DMS153 treated with DMSO at 0.1 percent for 48 hours (cell line): ENCODE measurements around the gene LRP1.

ENCODE experiments used
- DNase-seq: peaks from one replicate; lab custom pipeline; 2025; ENCODE audit not compliant: unreplicated experiment; lab: John Stamatoyannopoulos, UW

Gene LRP1

DNA sequence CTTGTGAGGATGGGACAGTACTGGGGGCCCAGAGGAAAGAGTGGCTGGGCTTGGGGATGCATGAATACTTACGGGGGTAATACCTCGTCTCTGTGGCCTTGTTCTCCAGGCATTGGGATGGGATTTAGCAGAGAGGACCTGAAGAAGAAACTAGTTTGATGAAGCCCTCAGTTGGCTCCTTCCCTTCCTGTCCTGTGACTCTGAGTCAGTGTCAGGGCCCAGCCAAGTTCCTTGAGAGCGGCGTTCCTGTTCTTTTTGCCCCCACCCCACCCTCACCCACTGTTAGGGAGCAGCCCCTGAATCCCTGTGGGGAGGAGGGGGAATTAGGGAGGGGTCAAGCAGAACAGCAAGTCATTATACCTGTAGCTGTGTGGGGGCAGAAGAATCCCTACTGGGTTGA lies 24.4 kb downstream of the LRP1 start:
- DNase-seq, result no peak

DNA sequence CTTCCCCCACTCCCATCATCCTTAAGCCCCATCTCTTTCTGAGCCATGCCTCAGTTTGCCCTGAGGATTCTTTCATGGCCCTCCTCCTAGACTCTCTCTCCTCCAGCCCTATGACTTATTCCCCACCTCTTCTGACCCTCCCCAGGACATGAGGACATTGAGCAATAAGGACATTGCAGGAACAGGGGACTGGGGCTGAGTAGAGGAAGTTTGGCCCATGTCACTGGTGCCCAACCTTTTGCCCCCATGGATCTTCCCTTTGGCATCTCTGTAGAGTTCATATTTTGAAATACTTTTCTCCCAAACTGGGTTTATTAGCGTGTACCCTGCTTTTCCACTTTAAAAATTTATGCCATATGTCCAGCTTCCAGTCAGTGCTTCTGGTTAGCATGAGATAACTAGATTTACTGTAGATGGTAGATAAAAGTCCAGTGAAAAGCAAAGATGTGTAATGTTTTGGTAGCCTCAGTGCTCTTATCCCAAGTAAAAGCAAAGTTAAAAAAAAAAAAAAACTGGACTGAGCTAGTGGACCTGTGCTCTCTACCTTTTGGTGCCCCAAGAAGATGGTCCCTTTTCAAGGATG lies 25.2 kb downstream of the LRP1 start:
- DNase-seq, result no peak

DNA sequence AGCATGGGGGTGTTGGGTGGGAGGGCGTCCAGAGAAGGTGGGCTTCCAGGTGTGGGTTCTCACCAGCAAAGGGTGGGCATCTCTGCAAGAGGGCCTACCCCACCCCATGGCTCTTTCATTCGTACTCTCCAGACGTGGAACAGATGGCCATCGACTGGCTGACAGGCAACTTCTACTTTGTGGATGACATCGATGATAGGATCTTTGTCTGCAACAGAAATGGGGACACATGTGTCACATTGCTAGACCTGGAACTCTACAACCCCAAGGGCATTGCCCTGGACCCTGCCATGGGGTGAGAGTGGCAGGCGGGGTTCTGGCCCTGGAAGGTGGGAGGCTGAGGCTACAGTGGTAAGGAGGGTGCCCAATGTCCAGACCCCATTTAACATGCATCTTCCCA lies 25.8 kb downstream of the LRP1 start:
- no peak for DNase-seq

DNA sequence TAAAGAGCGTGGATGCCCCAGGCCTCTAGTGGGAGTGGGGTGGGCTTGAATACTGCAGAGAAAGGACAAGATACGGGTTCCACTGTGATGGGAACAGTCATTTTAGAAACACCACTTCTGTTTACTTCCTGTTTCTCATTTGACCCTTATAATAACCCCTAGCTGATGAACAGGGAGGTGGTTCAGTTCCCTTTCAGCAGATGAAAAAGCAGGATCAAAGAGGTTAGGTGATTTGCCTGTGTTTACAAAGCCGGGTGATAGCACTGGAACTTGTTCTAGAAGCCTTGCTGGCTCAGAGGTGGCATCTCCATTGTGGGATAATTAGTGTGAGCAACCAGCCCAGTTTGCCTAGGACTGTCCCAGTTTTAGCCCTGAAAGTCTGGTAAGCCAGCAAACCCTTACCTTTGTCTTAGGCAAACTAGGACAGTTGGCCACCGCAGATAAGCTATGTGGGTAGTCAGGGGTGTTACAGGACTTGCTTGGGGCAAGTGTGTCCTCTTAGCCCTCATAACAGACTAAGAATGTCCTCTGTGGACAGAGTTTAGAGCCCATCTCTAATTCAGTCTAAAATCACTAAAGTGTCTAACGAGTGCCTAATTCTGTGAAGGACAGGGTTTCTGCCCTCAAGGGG lies 26.6 kb downstream of the LRP1 start:
- no peak for DNase-seq

DNA sequence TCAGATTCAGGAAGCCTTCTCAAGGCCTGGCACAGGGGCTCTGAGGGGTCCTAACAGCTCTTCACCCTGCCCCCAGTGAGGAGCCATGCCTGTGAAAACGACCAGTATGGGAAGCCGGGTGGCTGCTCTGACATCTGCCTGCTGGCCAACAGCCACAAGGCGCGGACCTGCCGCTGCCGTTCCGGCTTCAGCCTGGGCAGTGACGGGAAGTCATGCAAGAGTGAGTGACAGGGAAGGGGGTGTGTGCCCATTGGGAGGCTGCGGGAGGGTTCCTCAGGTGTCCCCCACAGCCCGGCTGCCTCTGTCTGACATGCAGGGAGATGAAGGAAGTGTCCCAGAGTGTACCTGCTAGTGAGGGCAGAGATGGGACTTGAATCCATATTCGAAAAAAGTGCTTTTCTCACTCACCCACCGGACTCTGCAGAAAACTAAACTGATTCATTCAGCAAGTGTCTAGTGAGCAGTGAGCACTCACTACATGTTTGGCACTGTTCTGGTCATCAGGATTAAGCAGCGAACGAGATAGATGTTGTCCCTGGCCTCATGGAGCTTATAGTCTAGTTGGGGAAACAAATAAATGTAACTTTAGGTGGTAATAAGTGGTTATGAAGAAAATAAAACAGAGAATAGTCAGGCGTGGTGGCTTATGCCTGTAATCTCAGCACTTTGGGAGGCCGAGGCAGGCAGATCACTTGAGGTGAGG lies 28.6 kb downstream of the LRP1 start:
- no peak for DNase-seq

DNA sequence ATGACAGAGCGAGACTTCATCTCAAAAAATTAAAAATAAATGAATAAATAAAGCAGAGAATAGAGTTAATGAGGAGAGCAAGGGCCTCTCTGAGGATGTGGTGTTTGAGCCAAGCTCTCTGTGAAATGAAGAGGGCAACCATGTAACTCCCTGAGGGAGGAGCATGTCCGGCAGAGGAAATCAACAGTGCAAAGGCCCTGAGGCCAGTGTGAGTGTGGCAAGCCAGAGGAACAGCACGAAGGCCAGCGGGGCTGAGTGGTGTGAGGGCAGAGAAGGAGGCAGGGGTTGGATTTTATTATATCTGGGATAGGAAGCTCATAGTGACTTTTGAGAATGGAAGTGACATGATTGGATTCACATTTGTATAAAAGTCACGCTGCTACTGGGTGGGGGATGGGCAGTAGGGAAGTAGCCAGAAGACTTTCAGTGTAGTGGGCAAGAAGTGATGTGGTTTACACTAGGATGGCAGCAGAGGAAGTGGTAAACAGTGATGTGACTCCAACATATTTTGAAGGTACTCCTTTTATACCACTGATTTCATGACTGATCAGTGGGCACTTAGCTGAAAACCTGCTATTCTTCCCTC lies 29.4 kb downstream of the LRP1 start:
- DNase-seq, result no peak

DNA sequence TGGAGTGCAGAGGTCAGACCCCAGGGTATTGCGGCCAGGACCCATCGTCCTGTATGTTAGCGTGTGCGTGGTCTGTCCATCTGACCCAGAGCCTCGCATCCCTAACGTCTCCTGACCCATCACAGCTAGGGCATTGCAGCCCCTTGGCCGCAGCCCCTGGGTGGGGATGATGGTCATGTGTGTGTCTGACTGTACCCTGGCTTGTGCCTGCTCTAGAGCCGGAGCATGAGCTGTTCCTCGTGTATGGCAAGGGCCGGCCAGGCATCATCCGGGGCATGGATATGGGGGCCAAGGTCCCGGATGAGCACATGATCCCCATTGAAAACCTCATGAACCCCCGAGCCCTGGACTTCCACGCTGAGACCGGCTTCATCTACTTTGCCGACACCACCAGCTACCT lies 29.9 kb downstream of the LRP1 start:
- no peak for DNase-seq

DNA sequence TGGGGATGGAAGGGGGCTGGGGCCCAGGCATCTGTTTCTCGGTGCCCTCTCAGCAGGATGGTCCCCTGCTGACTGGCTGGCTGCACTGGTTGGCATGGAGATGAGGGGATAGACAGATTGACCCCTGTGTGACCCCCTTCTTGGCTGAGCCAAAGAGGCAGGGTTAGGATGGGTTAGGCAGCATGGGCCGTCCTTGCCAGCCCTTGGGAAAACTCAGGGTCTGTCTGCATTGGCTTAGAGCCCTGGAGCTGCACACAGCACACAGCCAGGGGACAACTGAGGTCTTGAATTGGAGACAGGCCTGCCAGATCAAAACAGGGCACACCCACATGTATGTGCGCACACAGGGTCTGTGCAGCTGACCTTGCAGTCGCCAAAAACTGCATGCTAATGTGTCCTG lies 30.4 kb downstream of the LRP1 start:
- DNase-seq, result no peak

DNA sequence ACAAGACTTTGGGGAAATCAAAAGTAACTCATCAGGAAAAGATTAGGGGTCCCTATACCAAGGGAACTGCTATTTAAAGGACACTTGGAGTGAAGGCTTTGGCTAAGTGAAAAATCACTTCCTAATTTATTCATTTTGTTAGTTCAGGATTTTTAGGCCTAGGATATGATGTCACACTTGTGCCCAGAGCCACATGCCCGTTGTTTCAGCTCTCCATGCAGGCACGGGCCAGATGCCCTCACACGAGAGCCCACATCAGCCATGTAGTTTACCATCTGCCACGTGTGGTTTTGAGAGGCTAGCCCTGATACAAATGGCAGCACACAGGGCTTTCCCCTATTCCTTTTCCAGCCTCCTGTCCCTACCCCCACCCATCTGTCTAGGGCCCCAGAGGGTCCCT lies 31.0 kb downstream of the LRP1 start:
- no peak for DNase-seq

DNA sequence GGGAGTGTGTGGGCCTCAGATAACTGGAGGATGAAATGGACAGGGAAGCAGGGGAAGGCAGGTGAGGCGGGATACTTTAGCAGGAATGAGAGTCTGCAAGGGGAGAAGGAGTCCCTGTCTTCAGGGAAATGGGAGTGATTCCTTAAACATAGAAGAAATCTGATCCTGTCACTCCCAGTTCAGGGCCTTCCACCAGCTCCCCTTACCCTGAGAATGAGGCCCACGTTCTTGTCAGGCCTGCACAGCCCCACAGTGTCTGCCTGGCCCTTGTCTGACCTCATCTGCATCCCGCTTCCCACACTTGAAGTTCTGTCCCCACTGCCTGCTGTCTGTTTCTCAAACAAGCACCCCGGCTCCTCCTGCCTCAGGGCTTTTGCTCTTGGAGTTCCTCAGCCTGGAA lies 31.8 kb downstream of the LRP1 start:
- no peak for DNase-seq

DNA sequence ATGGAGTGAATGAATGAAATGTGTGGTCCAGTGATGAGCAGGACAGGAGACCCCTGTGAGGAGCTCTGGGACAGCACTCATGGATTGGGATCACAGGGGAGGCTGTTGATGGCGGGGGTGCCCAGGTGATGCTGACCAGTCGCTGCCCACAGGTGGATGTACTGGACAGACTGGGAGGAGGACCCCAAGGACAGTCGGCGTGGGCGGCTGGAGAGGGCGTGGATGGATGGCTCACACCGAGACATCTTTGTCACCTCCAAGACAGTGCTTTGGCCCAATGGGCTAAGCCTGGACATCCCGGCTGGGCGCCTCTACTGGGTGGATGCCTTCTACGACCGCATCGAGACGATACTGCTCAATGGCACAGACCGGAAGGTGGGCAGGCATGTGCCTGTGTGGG lies 32.5 kb downstream of the LRP1 start:
- no peak for DNase-seq

DNA sequence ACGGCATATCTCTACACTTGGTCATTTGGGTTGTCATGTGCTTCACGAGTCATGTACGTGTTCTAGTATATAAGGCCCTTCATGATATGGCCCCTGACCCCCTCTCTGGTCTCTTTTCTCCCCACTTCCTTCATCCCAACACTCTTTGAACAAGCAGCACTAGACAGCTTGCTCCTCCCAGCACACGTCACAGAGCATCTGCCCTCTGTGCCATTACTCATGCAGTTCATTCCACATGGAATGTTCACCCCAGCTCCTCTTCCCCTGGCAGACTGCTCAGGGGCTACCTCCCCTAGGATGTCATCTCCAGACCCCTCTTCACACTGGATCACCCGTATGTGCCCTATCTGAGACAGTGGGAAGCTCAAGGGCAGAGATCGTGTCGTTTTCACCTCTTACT lies 33.2 kb downstream of the LRP1 start:
- DNase-seq, result no peak

DNA sequence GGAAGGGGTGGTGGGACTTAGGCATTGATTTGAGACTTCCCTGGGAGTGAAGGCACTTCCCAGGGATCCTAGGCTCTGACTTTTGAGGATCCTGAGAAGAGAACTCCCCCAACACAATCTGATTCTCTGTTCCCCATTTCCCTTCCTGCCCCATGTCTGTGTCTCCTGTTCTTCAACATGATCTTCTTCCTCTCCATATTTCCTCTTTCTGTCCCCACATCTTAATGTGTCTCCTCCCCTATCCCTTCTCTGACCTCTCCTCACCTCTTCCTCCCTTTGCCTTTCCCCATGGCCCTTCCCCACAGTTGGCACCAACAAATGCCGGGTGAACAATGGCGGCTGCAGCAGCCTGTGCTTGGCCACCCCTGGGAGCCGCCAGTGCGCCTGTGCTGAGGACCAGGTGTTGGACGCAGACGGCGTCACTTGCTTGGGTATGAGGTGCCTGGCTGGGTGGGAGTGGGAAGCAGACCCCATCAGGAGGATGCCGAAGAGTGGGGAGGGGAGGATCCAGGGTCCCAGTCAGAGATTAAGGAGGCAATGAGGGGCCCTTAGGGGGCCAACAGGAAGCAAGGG lies 34.4 kb downstream of the LRP1 start:
- no peak for DNase-seq

DNA sequence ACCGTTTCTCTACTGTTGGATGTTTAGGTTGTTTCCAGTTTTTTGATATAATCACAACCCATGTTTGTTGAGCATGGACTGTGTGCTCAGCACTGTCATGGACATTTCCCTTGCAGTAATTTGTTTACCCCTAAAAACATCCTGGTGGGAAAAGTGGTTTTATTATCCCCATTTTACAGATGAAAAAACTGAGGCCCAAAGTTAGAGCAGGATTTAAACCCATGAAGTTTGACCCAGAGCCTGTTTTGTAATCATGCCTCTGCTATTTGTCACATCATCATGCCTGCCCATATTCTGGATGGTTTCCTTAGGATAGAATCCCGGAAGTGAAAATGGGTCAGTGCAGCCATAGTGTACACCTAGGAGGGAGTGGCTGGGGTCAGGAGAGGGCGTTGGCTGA lies 36.2 kb downstream of the LRP1 start:
- no peak for DNase-seq

DNA sequence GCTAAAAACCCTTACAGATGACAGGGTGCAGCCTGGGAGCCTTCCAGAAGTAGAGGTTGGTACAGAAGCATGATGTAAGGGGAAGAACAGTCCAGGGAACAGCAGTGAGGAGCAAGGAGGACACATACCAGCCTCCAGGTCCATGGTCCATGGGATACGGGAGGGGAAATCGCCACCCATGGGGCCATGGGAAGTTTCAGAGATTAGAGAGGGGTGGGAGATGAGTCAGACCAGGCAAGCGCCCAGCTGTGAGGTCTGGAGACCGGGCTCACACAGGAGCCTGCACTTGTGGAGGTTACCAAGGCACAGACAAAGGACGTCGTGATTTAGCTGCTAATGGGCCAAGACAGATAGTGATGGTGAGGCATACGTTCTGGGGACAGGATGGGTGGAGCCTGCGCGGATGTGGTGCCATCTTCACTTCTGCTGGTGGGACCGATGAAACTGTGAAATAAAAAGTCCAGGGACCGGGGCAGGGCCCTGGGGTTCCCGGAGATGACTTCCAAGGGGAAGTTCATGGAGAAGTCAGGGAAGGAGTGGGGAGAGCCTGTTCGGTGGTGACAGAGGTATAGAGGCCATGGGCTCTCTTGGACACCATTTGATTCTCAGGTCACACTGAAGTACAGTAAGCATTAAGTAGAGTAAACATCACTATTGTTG lies 36.8 kb downstream of the LRP1 start:
- DNase-seq, result no peak

DNA sequence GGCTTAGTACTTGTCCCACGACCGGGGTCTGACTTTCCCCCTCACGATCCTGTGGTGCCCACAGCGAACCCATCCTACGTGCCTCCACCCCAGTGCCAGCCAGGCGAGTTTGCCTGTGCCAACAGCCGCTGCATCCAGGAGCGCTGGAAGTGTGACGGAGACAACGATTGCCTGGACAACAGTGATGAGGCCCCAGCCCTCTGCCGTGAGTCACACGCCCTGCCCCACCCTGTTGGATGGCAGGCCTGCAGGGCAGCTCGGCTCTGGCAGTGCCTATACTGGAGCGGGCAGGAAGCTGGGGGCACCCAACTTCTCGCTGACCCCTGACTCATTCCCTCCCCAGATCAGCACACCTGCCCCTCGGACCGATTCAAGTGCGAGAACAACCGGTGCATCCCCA lies 37.5 kb downstream of the LRP1 start:
- DNase-seq, result no peak

DNA sequence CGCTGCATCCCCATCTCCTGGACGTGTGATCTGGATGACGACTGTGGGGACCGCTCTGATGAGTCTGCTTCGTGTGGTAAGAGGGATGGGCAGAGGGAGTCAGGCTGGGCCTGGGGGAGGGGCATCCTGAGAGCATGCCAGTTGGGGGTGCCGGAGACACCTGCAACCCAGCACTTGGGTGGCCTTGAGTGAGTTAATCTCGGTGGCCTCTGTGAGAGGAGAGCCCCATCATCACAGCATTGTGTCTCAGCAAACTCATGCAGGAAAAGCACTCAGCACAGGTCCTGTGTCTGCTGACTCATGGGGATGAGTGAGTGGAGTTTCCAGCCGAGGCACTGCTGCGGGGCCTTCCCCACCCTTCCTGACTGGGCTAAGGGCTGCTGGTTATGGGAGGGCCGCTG lies 38.7 kb downstream of the LRP1 start:
- no peak for DNase-seq

DNA sequence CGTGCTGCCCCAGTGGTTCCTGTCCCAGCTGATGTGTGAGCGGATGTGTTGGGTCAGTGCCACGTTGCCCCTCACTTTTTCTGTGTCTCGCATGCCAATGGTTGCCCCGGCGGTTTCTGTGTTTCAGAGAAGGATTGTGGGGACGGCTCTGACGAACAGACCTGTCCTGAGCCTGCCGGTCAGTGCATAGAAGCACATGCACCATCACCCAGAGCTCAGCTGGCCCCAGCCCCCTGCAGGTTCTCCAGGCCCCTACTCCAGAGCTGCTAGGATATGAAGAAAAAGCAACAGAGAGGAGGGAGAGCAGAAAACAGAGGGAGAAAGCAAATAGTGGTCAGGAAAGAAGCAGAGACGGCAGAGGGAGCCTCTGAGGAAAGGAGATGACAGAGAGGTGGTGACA lies 39.8 kb downstream of the LRP1 start:
- no peak for DNase-seq

DNA sequence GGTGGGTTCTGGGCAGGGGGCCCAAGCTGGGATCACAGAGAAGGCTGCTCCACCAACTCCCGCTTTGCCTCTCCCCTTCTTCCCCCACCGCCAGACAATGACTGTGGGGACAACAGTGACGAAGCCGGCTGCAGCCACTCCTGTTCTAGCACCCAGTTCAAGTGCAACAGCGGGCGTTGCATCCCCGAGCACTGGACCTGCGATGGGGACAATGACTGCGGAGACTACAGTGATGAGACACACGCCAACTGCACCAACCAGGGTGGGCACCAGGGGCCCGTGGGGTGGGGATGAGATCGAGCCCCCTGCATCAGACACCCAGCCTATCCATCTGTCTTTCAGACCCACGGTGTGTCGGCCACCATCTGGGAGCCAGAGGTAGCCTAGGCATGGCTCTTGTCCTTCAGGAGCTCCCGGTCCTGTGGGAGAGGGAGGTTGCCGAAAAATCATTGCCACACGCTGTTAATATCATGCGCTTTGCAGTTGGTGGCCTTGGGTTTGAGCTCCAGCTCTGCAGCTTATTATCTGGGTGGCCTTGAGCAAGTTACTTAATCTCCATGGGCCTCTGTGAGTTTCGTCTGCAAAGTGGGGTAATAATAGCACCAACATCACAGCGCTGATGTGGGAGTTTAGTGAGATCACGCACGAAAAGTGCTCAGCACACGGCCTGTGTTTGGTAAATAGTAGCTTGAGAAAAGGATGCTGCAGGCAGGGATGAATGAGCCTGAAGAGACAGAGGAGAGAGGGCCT lies 40.9 kb downstream of the LRP1 start:
- no peak for DNase-seq

DNA sequence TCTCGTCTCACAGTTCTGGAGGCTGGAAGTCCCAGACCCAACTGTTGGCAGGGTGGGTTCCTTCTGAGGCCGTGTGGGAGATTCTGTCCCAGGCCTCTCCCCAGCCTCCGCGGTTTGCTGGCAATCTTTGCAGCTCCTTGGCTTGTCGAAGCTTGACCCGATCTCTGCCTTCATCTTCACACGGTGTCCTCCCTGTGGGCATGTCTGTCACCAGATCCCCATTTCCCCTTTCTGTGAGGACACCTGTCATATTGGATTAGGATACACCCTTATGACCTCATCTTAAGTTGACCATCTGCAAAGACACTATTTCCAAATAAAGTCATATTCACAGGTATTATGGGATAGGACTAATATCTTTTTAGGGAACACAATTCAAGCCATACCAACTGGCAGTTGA lies 41.7 kb downstream of the LRP1 start:
- no peak for DNase-seq

DNA sequence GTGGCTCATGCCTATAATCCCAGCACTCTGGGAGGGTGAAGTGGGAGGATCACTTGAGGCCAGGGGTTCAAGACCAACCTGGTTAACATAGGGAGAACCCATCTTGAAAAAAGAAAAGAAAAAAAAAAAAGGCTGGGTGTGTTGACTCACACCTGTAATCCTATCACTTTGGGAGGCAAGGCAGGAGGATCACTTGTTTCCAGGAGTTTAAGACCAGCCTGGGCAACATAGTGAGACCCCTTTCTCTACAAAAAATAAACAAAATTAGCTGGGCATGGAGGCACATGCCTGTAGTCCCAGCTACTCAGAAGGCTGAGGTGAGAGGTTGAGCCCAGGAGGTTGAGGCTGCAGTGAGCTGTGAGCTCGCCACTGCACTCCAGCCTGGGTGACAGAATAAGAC lies 42.1 kb downstream of the LRP1 start:
- no peak for DNase-seq
